HL-60 (cell line): Measurements from ENCODE around the gene DYNC1LI1.

Source experiments
- DNase-seq, 2 experiments: peaks; one replicate each; pipeline ENCODE4 v3.0.0-alpha.2; 2010 to 2020; ENCODE audit warnings: low read depth in 1 of 2, low spot score in 1 of 2
- H3K27ac ChIP-seq: fragments of 250-450 bp; sonication (Bioruptor Pico); replicated peaks from 2 replicates; pipeline ENCODE4 v1.5.1; 2020; ENCODE audit warnings: mild to moderate bottlenecking, moderate library complexity
- H3K27me3 ChIP-seq: fragments of 250-450 bp; sonication (Bioruptor Pico); 2 replicates; pipeline ENCODE4 v1.5.1; 2021; ENCODE audit warnings: mild to moderate bottlenecking, moderate library complexity; ENCODE audit not compliant: insufficient read depth, poor library complexity, severe bottlenecking
- H3K4me3 ChIP-seq: replicated peaks from 2 replicates; pipeline ENCODE4 v1.5.1; 2011; ENCODE audit warnings: mild to moderate bottlenecking, control low read depth, low read length; ENCODE audit not compliant: insufficient read depth
- CTCF ChIP-seq: IDR thresholded peaks from one replicate; pipeline ENCODE4 v1.5.1; 2011; ENCODE audit warnings: low read length, control low read depth, inconsistent platforms; ENCODE audit not compliant: insufficient read depth
- GABPA ChIP-seq: IDR thresholded peaks from 2 replicates; pipeline ENCODE4 v1.6.1; 2012; ENCODE audit warnings: low read depth
- POLR2AphosphoS5 ChIP-seq: IDR thresholded peaks from 2 replicates; pipeline ENCODE4 v1.6.1; 2012; ENCODE audit warnings: low read depth
- REST ChIP-seq: IDR thresholded peaks from 2 replicates; pipeline ENCODE4 v1.6.1; 2012; ENCODE audit warnings: low read depth; ENCODE audit not compliant: insufficient replicate concordance
- SPI1 ChIP-seq: IDR thresholded peaks from 2 replicates; pipeline ENCODE4 v1.6.1; 2012; ENCODE audit warnings: low read depth, mild to moderate bottlenecking, borderline replicate concordance

The DYNC1LI1 gene

GRCh38 chr3:32575451-32576113 lies 4.9 kb upstream of the DYNC1LI1 start:
- no peaks in the 10 kb centered on the region for H3K27me3 ChIP-seq
- TF ChIP-seq GABPA (no peak), CTCF (no peak), SPI1 (no peak), REST (no peak), POLR2AphosphoS5 (no peak)
- H3K4me3 ChIP-seq, result no peak overlapping the region
- H3K27ac ChIP-seq, result no peak overlapping the region
- peak in 1 of 2 experiments; percentile 30 for DNase-seq

- Histone ChIP-seq H3K27ac (peak overlapping the region; percentile 89), H3K27me3 (no peaks in the 10 kb centered on the region), H3K4me3 (peak overlapping the region; percentile 84)
- DNase-seq, result no peak
- TF ChIP-seq SPI1 (no peak), GABPA (no peak), POLR2AphosphoS5 (no peak), CTCF (no peak), REST (no peak)
Measured at GRCh38 chr3:32571192-32571485, 481 bp upstream of the DYNC1LI1 start.

- peak; percentile 49 to 59 for DNase-seq
Measured at GRCh38 chr3:32569540-32570420, 878 bp downstream of the DYNC1LI1 start.

More at GRCh38 chr3:32569540-32570420, 878 bp downstream of the DYNC1LI1 start:
- Histone ChIP-seq H3K27ac (peak overlapping the region; percentile 89), H3K27me3 (no peaks in the 10 kb centered on the region), H3K4me3 (peak overlapping the region; percentile 84)
- no peak for TF ChIP-seq SPI1
- no peak for TF ChIP-seq CTCF
- TF ChIP-seq POLR2AphosphoS5, result no peak
- TF ChIP-seq GABPA, result no peak
- TF ChIP-seq REST, result no peak
